PFSK-1 (cell line): Measurements from ENCODE around the gene MAP4. TPM values are rescaled to one million over a fixed set of nuclear protein-coding genes. Genes with fewer than 3 reads are reported as not detected.

ENCODE experiments used
- FOXP2 ChIP-seq: optimal IDR thresholded peaks from 2 replicates; pipeline ENCODE3; 2011; ENCODE audit warnings: borderline replicate concordance, control low read depth, inconsistent platforms; ENCODE audit not compliant: insufficient read depth; ENCODE audit errors: extremely low read length, extremely low read depth
- POLR2AphosphoS5 ChIP-seq: IDR thresholded peaks from 2 replicates; pipeline ENCODE4 v1.6.1; 2012; ENCODE audit warnings: low read depth, mild to moderate bottlenecking, control low read depth, low read length, moderate library complexity
- SIN3A ChIP-seq: IDR thresholded peaks from 2 replicates; pipeline ENCODE4 v1.6.1; 2012; ENCODE audit warnings: mild to moderate bottlenecking, low read length, moderate library complexity, borderline replicate concordance; ENCODE audit not compliant: insufficient read depth
- TAF1 ChIP-seq: IDR thresholded peaks from 2 replicates; pipeline ENCODE4 v1.6.1; 2012; ENCODE audit warnings: low read length, control low read depth, borderline replicate concordance; ENCODE audit not compliant: insufficient read depth
- polyA plus RNA-seq: library from polyadenylated mRNA; unstranded; fragments of >200 nt; gene quantifications from one replicate; pipeline ENCODE4 v1.2.1, GENCODE V29; 2012; ENCODE audit warnings: low read depth, missing spikeins; ENCODE audit not compliant: insufficient read length
- TF ChIP-seq, protein P1 (sequence below), 2 experiments: IDR thresholded peaks; 2 replicates each; pipeline versions ENCODE4 v1.6.1 to v1.8.0; 2011 to 2012; ENCODE audit warnings: low read depth in 2 of 2, low read length in 2 of 2, control low read depth in 1 of 2, inconsistent platforms in 1 of 2, mild to moderate bottlenecking in 1 of 2, moderate library complexity in 1 of 2; ENCODE audit not compliant: insufficient read depth in 1 of 2

Gene MAP4, protein sequence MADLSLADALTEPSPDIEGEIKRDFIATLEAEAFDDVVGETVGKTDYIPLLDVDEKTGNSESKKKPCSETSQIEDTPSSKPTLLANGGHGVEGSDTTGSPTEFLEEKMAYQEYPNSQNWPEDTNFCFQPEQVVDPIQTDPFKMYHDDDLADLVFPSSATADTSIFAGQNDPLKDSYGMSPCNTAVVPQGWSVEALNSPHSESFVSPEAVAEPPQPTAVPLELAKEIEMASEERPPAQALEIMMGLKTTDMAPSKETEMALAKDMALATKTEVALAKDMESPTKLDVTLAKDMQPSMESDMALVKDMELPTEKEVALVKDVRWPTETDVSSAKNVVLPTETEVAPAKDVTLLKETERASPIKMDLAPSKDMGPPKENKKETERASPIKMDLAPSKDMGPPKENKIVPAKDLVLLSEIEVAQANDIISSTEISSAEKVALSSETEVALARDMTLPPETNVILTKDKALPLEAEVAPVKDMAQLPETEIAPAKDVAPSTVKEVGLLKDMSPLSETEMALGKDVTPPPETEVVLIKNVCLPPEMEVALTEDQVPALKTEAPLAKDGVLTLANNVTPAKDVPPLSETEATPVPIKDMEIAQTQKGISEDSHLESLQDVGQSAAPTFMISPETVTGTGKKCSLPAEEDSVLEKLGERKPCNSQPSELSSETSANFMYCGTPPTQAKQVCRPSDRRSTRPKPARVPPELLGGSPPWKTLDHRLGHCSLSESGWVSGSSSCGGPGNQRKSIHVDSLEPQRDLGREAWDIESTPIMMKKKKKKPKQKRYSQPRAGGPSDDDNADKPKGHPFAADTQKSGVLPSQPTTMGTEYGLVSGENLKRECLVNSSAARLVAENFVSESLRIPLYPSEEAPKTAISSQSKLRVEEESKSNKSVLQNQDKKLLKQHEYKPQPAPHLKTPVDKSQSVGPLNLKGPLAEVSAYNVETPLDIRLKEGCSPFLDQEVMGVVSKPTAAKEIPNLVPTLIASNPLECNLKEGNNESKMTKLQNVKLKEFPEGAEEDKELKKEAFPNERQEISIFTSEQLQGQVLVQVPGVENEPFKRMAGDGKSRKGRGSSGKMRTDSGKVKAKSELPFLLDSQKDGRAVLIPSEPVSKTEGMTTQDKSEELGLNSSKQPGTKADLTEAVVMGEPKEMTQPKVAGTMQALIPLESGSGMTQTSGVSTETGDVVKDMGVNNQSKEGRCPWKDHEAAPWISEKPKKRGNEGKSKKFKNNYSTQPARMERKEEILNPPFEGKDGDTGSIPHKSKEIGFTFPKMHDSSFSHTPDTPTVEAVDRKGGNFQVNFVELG (N-terminal part only)
- 123 TPM for polyA plus RNA-seq

DNA sequence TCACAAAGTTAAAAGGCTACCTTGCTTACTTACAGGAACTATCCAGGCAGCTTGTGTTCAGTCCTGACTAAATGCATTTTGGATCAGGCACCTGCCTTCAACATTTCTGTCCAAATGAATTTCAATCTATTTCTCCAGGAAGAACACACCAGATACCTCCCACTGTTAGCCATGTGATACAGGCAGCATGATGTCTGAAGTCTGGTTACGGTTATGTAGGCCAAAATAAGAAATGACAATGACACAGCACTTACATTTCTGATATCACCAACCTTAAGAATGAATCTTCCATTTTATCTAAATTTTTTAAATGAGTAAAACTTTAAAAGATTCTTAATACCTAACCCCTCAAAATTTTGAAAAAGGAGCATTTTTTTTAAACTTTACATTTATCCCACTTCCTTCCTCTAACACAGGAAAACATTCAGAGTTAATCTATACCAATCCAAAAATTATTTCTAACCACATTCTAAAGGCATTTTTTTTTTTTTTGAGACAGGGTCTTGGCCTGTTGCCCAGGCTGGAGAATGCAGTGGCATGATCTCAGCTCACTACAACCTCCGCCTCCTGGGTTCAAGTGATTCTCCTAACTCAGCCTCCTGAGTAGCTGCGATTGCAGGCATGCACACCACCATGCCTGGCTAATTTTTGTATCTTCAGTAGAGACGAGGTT, at the start of gene MAP4:
Gene MAP4 (minus strand): TSS at position 116 of the 673 bp plus-strand sequence. CDS start 17,556 bp downstream, outside the sequence.
- TF ChIP-seq SIN3A, result no peak
- TF ChIP-seq FOXP2, result no peak
- TF ChIP-seq, protein P1, sequence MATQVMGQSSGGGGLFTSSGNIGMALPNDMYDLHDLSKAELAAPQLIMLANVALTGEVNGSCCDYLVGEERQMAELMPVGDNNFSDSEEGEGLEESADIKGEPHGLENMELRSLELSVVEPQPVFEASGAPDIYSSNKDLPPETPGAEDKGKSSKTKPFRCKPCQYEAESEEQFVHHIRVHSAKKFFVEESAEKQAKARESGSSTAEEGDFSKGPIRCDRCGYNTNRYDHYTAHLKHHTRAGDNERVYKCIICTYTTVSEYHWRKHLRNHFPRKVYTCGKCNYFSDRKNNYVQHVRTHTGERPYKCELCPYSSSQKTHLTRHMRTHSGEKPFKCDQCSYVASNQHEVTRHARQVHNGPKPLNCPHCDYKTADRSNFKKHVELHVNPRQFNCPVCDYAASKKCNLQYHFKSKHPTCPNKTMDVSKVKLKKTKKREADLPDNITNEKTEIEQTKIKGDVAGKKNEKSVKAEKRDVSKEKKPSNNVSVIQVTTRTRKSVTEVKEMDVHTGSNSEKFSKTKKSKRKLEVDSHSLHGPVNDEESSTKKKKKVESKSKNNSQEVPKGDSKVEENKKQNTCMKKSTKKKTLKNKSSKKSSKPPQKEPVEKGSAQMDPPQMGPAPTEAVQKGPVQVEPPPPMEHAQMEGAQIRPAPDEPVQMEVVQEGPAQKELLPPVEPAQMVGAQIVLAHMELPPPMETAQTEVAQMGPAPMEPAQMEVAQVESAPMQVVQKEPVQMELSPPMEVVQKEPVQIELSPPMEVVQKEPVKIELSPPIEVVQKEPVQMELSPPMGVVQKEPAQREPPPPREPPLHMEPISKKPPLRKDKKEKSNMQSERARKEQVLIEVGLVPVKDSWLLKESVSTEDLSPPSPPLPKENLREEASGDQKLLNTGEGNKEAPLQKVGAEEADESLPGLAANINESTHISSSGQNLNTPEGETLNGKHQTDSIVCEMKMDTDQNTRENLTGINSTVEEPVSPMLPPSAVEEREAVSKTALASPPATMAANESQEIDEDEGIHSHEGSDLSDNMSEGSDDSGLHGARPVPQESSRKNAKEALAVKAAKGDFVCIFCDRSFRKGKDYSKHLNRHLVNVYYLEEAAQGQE (IDR thresholded peaks at IDR 0.05; ENCODE audit: insufficient read depth in 1 of 2, low read depth in 2 of 2, low read length in 2 of 2), result no peak
- TF ChIP-seq POLR2AphosphoS5, result no peak
- TF ChIP-seq TAF1, result no peak

DNA sequence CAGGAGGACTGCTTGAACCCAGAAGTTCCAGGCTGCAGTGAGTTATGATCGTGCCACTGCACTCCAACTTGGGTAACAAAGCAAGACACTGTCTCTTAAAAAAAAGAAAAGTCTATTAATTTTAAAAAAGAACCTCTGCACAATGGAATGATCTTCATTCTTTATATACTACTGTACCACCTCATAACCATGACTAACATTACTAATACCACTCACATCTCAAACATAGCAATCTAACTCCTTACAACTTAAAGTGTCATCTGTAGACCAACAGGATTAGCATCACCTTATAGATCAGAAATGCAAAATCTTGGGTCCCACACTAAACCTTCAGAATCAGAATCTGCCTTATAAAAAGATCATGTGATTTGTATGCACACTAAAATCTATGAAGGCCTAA, 48.8 kb upstream of the MAP4 start:
- TF ChIP-seq, protein P1 (IDR thresholded peaks at IDR 0.05; ENCODE audit: insufficient read depth in 1 of 2, low read depth in 2 of 2, low read length in 2 of 2), result no peak
- TF ChIP-seq TAF1 (no peak), FOXP2 (no peak), POLR2AphosphoS5 (no peak), SIN3A (no peak)

DNA sequence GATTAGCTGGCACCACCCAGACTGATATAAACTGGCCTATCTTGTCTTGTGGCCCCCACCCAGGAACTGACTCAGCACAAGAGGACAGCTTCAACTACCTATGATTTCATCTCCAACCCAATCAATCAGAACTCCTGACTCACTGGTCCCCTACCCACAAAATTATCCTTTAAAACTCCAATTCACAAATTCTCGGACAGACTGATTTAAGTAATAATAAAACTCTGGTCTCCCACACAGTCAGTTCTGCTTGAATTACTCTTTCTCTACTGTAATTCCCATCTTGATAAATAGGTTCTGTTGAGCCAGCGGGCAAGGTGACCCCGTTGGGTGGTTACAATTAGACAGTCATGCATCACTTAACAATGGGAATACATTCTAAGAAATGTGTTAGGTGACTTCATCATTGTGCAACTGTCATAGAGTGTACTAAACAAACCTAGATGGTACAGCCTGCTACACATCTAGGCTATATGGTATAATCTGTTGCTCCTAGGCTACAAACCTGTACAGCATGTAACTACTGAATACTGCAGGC, 48.1 kb upstream of the MAP4 start:
- TF ChIP-seq POLR2AphosphoS5 (no peak), SIN3A (no peak), TAF1 (no peak), FOXP2 (no peak)
- TF ChIP-seq, protein P1 (IDR thresholded peaks at IDR 0.05; ENCODE audit: insufficient read depth in 1 of 2, low read depth in 2 of 2, low read length in 2 of 2), result no peak

DNA sequence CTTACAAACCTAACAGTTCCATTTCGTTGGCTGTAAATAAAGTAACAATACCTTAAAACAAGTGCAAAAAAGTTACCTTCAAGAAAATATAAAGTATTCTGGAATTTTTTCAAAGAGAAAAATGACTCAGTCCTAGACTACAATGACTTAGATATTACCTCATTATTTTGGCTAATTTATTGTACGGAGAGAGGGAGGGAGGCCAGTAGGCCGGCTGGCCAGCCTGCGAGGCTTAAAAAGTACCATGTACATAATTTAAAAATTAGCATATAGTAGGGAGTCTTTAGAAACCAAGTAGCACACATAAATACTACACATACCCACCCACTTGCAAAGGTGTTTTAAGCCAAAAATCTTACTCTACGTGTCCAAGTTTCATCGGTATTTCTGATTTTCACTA, 41.9 kb upstream of the MAP4 start:
- TF ChIP-seq SIN3A (no peak), POLR2AphosphoS5 (no peak), TAF1 (no peak), FOXP2 (no peak)
- TF ChIP-seq, protein P1 (IDR thresholded peaks at IDR 0.05; ENCODE audit: insufficient read depth in 1 of 2, low read depth in 2 of 2, low read length in 2 of 2), result no peak
